Brain microvascular endothelial cell (primary cell): ENCODE data around the gene RANGAP1.

Source experiments
- DNase-seq: peaks from one replicate; pipeline ENCODE4 v3.0.0-alpha.2; 2020
- H3K27ac ChIP-seq: fragments of 250-450 bp; sonication (Bioruptor Pico); 2 replicates; pipeline ENCODE4 v1.5.1; 2020; ENCODE audit warnings: mild to moderate bottlenecking, moderate library complexity
- H3K27me3 ChIP-seq: fragments of 250-450 bp; sonication (Bioruptor Pico); replicated peaks from 2 replicates; pipeline ENCODE4 v1.5.1; 2020; ENCODE audit warnings: mild to moderate bottlenecking
- H3K36me3 ChIP-seq: fragments of 250-450 bp; sonication (Bioruptor Pico); replicated peaks from 2 replicates; pipeline ENCODE4 v1.5.1; 2020; ENCODE audit warnings: mild to moderate bottlenecking
- H3K4me3 ChIP-seq: 2 replicates; pipeline ENCODE4 v1.5.1; 2011; ENCODE audit warnings: low read depth, mild to moderate bottlenecking, control low read depth, low read length, moderate library complexity
- CTCF ChIP-seq: IDR thresholded peaks from 2 replicates; pipeline ENCODE4 v1.5.1; 2011; ENCODE audit warnings: low read depth, mild to moderate bottlenecking, moderate library complexity, low read length, control low read depth, inconsistent platforms; ENCODE audit errors: missing control alignments
- in situ Hi-C: cut with HindIII; loops from 2 replicates; pipeline ENCODE4 v1.10.0; 2017; ENCODE audit warnings: low sequenced_read_pairs, low pct_ligation_motif_present

The RANGAP1 gene

GRCh38 chr22:41198027-41198580 is 87.9 kb downstream of the RANGAP1 start:
- Histone ChIP-seq H3K27me3 (no peaks in the 10 kb centered on the region), H3K4me3 (peak overlapping the region; percentile 77), H3K27ac (no peak overlapping the region)

GRCh38 chr22:41197038-41197972 is 88.7 kb downstream of the RANGAP1 start:
- TF ChIP-seq CTCF, result peak; percentile 26
- H3K27me3 ChIP-seq, result no peaks in the 10 kb centered on the region
- H3K4me3 ChIP-seq, result peak overlapping the region; percentile 77
- in situ Hi-C loops, result no loop called here
- no peaks in the 10 kb centered on the region for H3K36me3 ChIP-seq
- no peak overlapping the region for H3K27ac ChIP-seq
- DNase-seq, result peak; percentile 28

More at GRCh38 chr22:41198027-41198580, 87.9 kb downstream of the RANGAP1 start:
- in situ Hi-C loops, result no loop called here
- no peaks in the 10 kb centered on the region for H3K36me3 ChIP-seq
- TF ChIP-seq CTCF, result peak; percentile 16
- DNase-seq, result no peak
